ENCODE results near the gene ZC3H8.
A peak's percentile ranks its signal among the peaks of the same experiment; 100 is the strongest.
"Not testable (repeated sequence)": the region's sequence is repeated elsewhere in the genome, so short reads cannot be mapped to it uniquely, and the experiment has no call there.

The ZC3H8 gene

GRCh38 chr2:112254466-112255240 is at the start of gene ZC3H8:
Gene ZC3H8, minus strand, starts transcription at chr2:112255042. Its CDS starts 61 bp downstream, at chr2:112254981.
- peak; percentile 87 to 94 for DNase-seq (ENCODE audit: low read depth in 2 of 2, low spot score in 1 of 2)

DNA sequence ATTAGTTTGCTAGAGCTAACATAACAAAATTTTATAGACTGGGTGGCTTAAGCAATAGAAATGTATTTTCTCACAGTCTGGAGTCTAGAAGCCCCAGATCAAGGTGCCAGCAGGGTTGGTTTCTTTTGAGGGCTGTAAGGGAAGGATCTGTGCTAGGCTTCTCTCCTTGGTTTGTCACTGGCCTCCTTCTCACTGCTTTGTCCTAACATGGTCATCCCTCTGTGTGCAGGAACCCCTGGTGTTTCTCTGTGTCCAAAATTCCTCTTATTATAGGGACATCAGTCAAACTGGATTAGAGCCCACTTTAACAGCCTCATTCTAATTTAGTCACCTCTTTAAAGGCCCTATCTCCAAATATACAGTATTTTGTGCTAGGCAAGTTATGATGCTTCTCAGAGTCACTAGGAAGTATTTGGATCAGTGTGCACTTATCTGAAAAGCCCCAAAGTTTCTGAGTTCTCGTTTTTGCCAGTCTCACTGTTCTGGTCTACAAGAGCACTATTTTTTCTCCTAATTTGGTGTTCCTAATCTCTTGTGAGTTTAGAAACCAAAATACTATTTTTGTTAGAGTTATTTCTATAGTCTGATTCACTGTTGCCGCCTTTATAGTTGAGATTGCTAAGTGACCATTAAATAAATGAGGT is 49.6 kb upstream of the ZC3H8 start:
- DNase-seq (ENCODE audit: low read depth in 2 of 2, low spot score in 1 of 2), result no peak

GRCh38 chr2:112301973-112302372 is 47.1 kb upstream of the ZC3H8 start:
- DNase-seq (ENCODE audit: low read depth in 2 of 2, low spot score in 1 of 2), result no peak

GRCh38 chr2:112301171-112301584 is 46.3 kb upstream of the ZC3H8 start:
- DNase-seq (ENCODE audit: low read depth in 2 of 2, low spot score in 1 of 2), result no peak

GRCh38 chr2:112296407-112296806 is 41.6 kb upstream of the ZC3H8 start:
- no peak for DNase-seq (ENCODE audit: low read depth in 2 of 2, low spot score in 1 of 2)

DNA sequence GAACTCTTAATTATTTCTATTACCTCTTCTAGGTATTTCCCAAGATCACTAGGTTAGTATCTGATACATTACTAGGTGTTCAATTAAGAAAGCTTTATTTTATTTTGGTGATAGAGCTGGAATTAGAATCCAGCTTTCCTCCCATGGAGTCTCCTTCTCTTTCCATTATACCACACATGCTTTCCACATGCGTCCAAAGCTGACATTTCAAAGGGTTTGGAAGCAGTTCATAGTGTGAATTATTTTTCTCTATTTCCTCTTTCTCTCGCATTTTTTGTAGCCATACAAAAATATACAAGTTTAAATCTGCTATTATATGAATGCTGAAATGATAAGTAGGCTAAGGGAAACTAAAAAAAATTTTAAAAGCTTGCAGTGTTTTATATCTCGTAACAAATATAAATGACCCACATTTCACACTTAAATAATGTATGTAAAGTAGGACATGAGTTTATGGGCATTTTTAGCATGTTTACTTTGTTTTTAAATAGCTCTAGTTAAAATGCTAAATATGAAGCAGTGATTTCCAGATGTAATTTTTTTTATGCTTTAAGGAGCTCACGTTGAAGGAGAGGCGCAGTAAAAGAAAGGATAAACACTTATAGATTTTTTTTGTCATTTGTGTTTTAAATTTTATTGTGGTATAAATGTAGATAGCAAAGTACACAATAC is 40.7 kb upstream of the ZC3H8 start:
- DNase-seq (ENCODE audit: low read depth in 2 of 2, low spot score in 1 of 2), result no peak

DNA sequence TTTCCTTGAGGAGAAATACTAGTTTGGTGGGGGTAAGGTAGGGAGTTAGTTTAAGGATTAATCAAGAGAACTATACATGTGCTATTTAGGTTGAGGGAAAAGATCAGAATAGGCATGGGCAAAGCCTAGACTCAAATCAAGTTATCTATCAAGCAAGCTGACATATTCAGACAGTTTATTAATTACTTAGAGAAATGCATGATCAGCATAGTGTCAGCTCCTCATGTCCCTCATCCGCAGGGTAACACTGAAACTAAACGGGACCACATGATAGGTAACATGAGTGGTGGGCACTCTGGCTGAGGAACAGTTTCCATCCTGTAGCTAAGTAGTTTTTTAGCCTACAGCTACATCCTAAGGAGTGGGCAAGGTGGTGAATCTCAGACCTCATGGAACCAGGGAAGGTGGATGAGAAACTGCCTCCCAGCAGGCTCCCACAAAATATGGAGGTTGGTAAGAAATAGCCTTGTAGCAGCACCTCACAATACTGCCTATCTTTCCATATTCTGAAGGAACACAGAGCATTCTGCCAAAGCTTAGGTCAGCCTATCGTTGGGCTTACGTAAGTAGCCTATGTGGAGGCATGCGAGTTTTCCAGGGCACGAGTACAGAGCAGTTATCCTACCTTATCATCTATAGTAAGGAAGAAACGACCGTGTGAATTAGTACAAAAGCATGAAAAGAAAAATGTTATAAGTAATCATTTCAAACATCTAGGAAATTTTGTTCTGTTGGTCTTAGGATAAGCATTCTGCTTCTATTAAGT is 39.0 kb upstream of the ZC3H8 start:
- DNase-seq (ENCODE audit: low read depth in 2 of 2, low spot score in 1 of 2), result no peak

DNA sequence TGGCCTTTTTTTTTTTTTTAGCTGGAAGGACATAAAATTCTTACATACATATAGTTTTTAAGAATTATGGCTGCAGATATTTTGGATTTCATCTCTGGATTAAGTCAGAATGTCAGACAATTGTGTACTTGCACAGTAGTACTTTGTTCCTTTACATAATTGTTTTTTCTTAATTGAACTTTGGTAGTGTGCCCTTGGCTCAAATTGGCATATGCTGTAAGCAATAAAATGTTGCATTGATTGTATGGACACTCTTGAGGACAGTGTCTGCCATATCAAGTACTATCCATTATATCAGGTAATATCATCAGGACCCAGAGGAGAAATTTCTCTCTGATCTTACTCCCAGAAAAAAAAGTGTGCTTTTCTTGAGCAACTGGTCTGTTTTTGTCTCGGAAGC is 35.8 kb upstream of the ZC3H8 start:
- DNase-seq (ENCODE audit: low read depth in 2 of 2, low spot score in 1 of 2), result no peak

GRCh38 chr2:112290088-112290487 is 35.2 kb upstream of the ZC3H8 start:
- no peak for DNase-seq (ENCODE audit: low read depth in 2 of 2, low spot score in 1 of 2)

DNA sequence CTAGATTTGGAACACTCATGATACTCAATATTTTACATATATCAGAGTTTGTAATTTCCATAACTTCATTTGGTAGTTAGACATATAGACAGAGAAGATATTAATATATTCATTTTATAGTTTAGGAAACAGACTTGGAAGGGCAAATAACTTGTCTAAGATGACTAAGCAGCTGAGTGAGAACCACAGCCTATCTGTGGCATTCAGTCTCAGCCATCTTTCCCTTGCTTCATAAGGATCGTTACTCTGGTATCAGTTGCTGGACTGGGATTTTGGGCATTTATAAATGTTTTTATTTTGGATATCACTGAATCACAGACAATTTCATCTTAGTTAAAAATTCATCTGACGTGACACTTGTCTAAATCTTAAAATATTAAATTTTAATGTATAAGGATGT is 28.7 kb upstream of the ZC3H8 start:
- not testable (repeated sequence) for DNase-seq (ENCODE audit: low read depth in 2 of 2, low spot score in 1 of 2)

DNA sequence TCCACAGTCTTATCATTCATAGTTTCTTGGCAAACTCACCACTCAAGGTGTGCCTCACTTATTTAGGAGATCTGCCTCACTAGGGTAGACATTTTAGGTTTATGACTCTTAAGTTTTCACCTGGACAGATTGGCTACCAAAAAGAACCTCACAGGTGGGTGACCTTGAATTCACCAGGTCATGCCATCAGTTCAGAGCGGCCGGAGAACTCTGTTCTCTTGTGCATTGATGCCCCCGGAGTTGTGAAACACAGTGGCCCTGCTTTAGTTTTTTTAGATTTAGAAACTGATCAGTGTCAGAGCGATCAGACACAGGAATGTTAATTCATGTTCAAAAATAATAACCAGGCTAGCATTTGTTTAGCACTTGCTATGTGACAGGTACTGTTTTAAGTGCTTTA is 27.2 kb upstream of the ZC3H8 start:
- DNase-seq (ENCODE audit: low read depth in 2 of 2, low spot score in 1 of 2), result not testable (repeated sequence)

- DNase-seq (ENCODE audit: low read depth in 2 of 2, low spot score in 1 of 2), result no peak
Observed at GRCh38 chr2:112277596-112278220, 22.9 kb upstream of the ZC3H8 start.

DNA sequence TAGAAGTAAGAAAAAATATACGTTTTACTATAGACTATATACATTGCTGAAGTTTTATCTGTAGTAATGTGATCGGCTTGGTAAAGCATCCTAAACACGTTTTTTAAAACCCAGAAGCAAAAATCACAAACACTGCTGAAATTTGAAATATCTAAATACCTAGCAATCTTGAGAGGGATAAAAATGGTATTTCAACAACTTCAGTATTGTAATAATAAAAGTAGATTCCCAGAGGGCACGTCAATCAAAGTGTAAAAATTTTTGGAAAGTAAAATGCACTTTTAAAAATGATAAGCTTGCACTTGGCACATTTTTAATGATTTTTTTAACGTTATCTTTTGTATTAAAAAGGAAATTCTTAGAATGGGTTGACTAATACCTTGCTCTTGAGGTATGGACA is 22.1 kb upstream of the ZC3H8 start:
- DNase-seq (ENCODE audit: low read depth in 2 of 2, low spot score in 1 of 2), result no peak

DNA sequence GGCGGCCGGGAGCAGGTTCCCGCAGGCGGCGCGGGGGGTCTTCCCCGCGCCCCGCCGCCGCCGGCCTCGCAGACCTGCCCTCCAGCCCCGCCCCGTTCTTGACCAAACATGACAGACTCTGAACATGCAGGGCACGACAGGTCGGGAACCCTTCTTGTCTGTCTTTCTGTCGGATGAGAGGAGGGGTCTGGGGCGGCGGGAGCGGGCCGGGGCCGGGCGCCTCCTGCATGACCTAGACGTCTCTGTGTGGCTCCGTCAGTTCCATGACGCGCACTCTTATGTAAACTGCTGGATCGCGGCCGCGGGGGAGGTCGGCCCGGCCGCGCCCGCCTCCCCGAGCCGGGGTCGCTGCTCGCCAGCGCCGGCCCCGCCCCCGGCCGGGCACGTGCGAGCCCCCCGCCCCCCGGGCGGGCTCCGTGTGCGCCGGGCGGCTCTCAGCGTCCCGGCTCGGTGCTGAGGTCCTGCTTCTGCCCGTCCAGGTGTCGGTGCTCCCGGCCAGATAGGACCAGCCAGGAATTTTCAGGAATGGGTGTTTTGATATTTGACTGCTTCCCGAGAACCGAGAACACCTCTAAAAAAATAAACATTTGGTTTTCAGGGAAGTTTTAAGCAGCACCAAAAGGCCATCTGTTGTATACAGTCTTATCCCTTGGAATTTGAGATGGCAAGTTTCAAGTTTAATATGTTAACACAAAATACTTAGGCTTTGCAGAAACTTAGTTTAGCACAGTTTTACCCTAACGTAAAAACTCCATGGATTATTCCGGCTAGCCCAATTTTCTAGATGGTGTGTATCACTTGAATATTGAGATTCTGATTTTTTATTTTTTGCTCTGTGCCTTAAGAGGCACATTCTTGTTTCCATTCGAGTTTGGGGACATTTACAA is 21.3 kb upstream of the ZC3H8 start:
- DNase-seq (ENCODE audit: low read depth in 2 of 2, low spot score in 1 of 2), result peak; percentile 72 to 73

DNA sequence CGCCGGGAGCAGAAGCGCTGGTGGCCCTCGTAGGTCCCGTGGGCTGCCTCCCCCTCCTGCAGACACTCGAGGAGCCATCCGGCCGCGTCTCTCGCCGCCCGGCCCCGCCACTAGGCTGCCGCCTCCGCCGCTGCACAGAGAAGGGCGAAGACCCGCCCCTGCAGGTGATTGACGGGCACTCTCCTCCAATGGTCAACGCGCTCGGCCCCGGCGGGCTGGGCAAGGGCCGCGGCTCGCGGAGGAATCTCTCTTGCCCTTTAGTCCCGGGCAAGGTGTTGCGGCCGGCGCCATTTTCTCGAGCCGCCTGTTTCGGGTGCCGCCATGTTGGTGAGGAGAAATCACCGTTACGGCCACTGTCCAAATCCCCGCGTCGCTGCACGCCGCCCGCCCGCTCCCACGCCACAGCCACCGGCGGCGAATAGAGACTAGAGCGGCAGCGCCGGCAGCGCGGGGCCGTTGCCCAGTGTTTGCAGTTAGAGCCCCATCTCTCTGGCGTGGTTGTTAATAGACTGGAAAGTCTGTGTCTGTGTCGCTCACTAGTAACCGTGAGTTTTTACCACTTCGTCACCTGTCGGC is 20.6 kb upstream of the ZC3H8 start, which contains the start of gene ZC3H6:
TSS of gene ZC3H6 (plus strand) at position 287 of the 576 bp plus-strand sequence. CDS start 398 bp downstream, outside the sequence.
- DNase-seq (ENCODE audit: low read depth in 2 of 2, low spot score in 1 of 2), result peak; percentile 98 to 100

GRCh38 chr2:112273349-112273748 is 18.5 kb upstream of the ZC3H8 start:
- no peak for DNase-seq (ENCODE audit: low read depth in 2 of 2, low spot score in 1 of 2)

DNA sequence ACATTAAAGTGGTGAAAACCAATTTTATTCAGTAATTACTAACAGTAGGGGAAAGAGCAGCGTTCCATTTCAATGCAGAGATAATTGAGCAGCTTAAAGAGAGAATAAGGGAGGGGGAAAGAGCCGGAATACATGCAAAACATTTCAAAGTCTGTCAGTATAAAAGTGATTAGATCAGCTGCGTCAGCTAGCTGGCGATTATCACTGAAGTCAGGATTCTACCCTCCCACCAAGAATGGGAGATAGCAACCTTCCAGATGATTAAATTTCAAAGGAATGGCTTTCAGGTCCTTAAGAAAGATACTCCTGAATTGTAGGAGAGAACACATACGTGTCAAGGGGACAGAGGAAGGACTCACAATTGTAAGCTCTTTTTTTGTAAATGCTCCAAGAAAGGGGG is 17.8 kb upstream of the ZC3H8 start:
- no peak for DNase-seq (ENCODE audit: low read depth in 2 of 2, low spot score in 1 of 2)

- DNase-seq (ENCODE audit: low read depth in 2 of 2, low spot score in 1 of 2), result no peak
Observed at GRCh38 chr2:112268547-112268946, 13.7 kb upstream of the ZC3H8 start.

DNA sequence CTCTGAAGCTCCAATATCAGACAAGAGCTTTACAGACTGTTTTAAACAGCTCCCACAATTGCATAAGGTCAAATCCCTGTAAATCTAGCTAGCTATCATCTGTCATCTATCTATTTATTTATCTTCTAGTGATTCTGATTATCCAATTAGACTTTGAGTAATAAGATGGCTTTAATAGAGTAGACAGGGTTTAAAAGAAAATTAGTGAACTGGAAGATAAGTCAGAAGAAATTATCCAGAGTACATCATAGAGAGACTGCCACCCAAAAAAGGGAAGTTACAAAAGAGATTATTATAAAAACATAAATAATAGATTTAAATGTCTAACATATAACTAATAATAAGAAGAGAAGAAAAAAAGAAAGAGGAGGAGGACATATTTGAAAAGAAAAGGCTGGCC is 8.0 kb upstream of the ZC3H8 start:
- no peak for DNase-seq (ENCODE audit: low read depth in 2 of 2, low spot score in 1 of 2)

GRCh38 chr2:112260295-112260625 is 5.4 kb upstream of the ZC3H8 start:
- DNase-seq (ENCODE audit: low read depth in 2 of 2, low spot score in 1 of 2), result no peak
